GM10266 (cell line): Measurements from ENCODE around the gene ZNF341.

Source experiments
- DNase-seq: peaks from one replicate; pipeline ENCODE4 v3.0.0; 2012; ENCODE audit errors: extremely low spot score
- TF ChIP-seq, protein P1 (sequence below): IDR thresholded peaks from 2 replicates; pipeline ENCODE4 v1.5.1; 2012; ENCODE audit warnings: mild to moderate bottlenecking, low read depth; ENCODE audit not compliant: control insufficient read depth, insufficient read depth; ENCODE audit errors: missing control alignments

ZNF341 gene

GRCh38 chr20:33725607-33726264 lies 6.1 kb upstream of the ZNF341 start:
- no peak for DNase-seq
- TF ChIP-seq, protein P1, sequence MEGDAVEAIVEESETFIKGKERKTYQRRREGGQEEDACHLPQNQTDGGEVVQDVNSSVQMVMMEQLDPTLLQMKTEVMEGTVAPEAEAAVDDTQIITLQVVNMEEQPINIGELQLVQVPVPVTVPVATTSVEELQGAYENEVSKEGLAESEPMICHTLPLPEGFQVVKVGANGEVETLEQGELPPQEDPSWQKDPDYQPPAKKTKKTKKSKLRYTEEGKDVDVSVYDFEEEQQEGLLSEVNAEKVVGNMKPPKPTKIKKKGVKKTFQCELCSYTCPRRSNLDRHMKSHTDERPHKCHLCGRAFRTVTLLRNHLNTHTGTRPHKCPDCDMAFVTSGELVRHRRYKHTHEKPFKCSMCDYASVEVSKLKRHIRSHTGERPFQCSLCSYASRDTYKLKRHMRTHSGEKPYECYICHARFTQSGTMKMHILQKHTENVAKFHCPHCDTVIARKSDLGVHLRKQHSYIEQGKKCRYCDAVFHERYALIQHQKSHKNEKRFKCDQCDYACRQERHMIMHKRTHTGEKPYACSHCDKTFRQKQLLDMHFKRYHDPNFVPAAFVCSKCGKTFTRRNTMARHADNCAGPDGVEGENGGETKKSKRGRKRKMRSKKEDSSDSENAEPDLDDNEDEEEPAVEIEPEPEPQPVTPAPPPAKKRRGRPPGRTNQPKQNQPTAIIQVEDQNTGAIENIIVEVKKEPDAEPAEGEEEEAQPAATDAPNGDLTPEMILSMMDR: no peak

DNA sequence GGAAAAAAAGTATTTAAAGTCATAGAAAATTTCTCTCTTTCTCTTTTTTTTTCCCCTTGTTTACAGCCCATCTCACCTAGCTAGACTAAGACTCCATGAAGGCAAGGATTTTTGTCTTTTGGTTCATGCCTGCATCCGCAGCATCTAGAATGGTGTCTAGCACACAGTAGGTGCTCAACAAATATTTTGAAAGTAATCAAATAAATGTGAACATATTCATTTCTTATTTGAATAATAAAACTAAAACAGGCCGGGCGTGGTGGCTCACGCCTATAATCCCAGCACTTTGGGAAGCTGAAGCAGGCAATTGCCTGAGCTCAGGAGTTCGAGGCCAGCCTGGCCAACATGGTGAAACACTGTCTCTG lies 4.7 kb upstream of the ZNF341 start:
- no peak for DNase-seq
- TF ChIP-seq, protein P1: no peak

DNA sequence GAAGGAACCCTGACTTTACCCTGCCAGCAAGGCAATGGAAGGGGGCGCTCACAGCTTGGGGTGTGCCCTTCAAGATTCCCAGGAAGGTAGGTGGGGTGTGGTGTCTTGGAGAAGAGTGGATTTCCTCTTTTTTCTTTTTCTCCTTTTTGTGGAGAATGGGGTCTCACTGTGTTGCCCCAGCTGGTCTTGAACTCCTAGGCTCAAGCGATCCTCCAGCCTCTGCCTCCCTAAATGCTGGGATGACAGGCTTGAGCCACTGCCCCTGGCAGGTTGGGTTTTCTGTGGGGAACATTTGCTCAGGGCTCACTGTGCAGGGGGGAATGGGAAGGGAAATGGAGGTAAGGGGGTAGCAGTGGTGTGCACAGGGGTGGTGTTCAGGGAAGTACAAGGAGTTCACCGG lies 4.0 kb upstream of the ZNF341 start:
- DNase-seq: no peak
- TF ChIP-seq, protein P1: no peak

- TF ChIP-seq, protein P1: no peak
- DNase-seq: no peak
These were observed 3.3 kb upstream of the ZNF341 start for GRCh38 chr20:33728463-33728862.

DNA sequence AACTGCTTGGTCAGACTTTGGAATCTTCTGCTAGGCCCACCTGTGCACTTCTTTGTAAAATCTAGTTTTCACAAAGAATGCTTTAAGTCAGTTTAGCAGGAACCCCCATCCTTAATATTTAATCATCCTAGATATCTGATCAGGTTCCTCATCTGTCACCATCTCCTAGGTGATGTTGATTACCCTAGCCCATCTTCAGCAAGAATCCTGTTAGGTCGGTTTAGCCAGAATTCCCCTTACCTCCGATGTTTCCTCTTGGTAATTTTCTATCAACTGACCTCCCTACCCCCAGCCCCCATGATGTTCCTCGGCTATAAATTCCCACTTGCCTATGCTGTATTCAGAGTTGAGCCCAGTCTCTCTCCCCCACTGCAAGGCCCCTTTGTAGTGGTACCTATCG lies 2.7 kb upstream of the ZNF341 start:
- TF ChIP-seq, protein P1: no peak
- DNase-seq: no peak

GRCh38 chr20:33730946-33731692 lies 677 bp upstream of the ZNF341 start:
- no peak for DNase-seq
- TF ChIP-seq, protein P1: no peak
